ENCODE results near the gene SIN3A.

GRCh38 chr15:75335313-75335704 is 116.2 kb downstream of the SIN3A start:
- TF ChIP-seq POLR2A (IDR thresholded peaks at IDR 0.05; ENCODE audit: low read length) (no peak), GATA1 (IDR thresholded peaks at IDR 0.05; ENCODE audit: low read depth, low read length) (no peak)

All from erythroblast (primary cell).